CD4-positive, CD25-positive, alpha-beta regulatory T cell (primary cell): ENCODE measurements around the gene PXYLP1. TPM values are rescaled to one million over a fixed set of nuclear protein-coding genes. Genes with fewer than 3 reads are reported as not detected.

Experiments
- ATAC-seq, 2 donors: fragments of 150-1000 bp; cut with Tn5 transposase; one replicate each; pipeline ENCODE4 v1.10.0; 2021; ENCODE audit warnings: low read depth in 2 of 2, moderate number of reproducible peaks in 2 of 2, moderate library complexity in 1 of 2
- DNase-seq, 3 donors: peaks; one replicate each; pipeline versions ENCODE4 v3.0.0 to v3.0.0-alpha.2; 2012 to 2022; ENCODE audit warnings: mixed read lengths in 1 of 3
- H3K27ac ChIP-seq: one replicate; pipeline ENCODE4 v1.7.0; 2013; ENCODE audit warnings: mild to moderate bottlenecking, low read length; ENCODE audit not compliant: insufficient read depth, poor library complexity, severe bottlenecking
- H3K27me3 ChIP-seq: one replicate; pipeline ENCODE4 v1.7.0; 2013; ENCODE audit warnings: low read length; ENCODE audit not compliant: control insufficient read depth, insufficient read depth
- H3K36me3 ChIP-seq: one replicate; pipeline ENCODE4 v1.7.0; 2013; ENCODE audit warnings: mild to moderate bottlenecking, low read length, moderate library complexity; ENCODE audit not compliant: control insufficient read depth, insufficient read depth
- H3K4me1 ChIP-seq: 2 replicates; pipeline ENCODE4 v1.7.0; 2013; ENCODE audit warnings: mild to moderate bottlenecking, low read length; ENCODE audit not compliant: insufficient read depth, control insufficient read depth, poor library complexity, severe bottlenecking
- H3K4me3 ChIP-seq: one replicate; pipeline ENCODE4 v1.7.0; 2013; ENCODE audit warnings: low read depth, mild to moderate bottlenecking, low read length, moderate library complexity
- H3K9me3 ChIP-seq, 2 experiments: 1 replicate in 1 of 2; 2 replicates in 1 of 2; pipeline ENCODE4 v1.7.0; 2013; ENCODE audit warnings: low read length in 2 of 2, mild to moderate bottlenecking in 1 of 2, moderate library complexity in 1 of 2; ENCODE audit not compliant: control insufficient read depth in 2 of 2
- H3K27ac Mint-ChIP-seq, 3 donors: one replicate each; pipeline ENCODE4 v1.8.0; 2020 to 2022; ENCODE audit warnings: mild to moderate bottlenecking in 3 of 3, mixed read lengths in 3 of 3, moderate library complexity in 2 of 3
- H3K27me3 Mint-ChIP-seq: one replicate; pipeline ENCODE4 v1.8.0; 2022; ENCODE audit warnings: mild to moderate bottlenecking, mixed read lengths
- H3K36me3 Mint-ChIP-seq: one replicate; pipeline ENCODE4 v1.8.0; 2020; ENCODE audit warnings: mixed read lengths
- H3K4me1 Mint-ChIP-seq, 4 donors: one replicate each; pipeline ENCODE4 v1.8.0; 2020 to 2022; ENCODE audit warnings: mixed read lengths in 4 of 4, mild to moderate bottlenecking in 1 of 4
- H3K4me3 Mint-ChIP-seq, 4 donors: one replicate each; pipeline ENCODE4 v1.8.0; 2020 to 2022; ENCODE audit warnings: mild to moderate bottlenecking in 4 of 4, mixed read lengths in 4 of 4, moderate library complexity in 3 of 4
- H3K9me3 Mint-ChIP-seq, 7 donors: one replicate each; pipeline ENCODE4 v1.8.0; 2020 to 2022; ENCODE audit warnings: mixed read lengths in 7 of 7, mild to moderate bottlenecking in 3 of 7, moderate library complexity in 2 of 7
- polyA plus RNA-seq, 4 donors: library from polyadenylated mRNA; unstranded; fragments of 300-500 nt; fragmentation: Illumina TruSeq; gene quantifications; one replicate each; pipeline ENCODE4 v1.2.3, GENCODE V29; 2021
- total RNA-seq: library from RNA; stranded (reverse); gene quantifications from one replicate; pipeline ENCODE4 v1.2.3, GENCODE V29; 2022

PXYLP1 gene
- total and polyA plus RNA-seq, 5 donors from 2014 or later, result 3.8 to 11.3 (median 9.8) TPM

- Histone ChIP-seq H3K36me3 (no peaks in the 10 kb centered on the region), H3K9me3 (no peaks in the 10 kb centered on the region), H3K27ac (no peak overlapping the region), H3K27me3 (no peaks in the 10 kb centered on the region), H3K4me3 (no peak overlapping the region), H3K4me1 (no peaks in the 10 kb centered on the region)
- no peak overlapping the region for H3K27ac Mint-ChIP-seq
- peaks cover 0 to 6% (median 0%) of the 10 kb centered on the region in 7 donors for H3K9me3 Mint-ChIP-seq
- no peaks in the 10 kb centered on the region for H3K36me3 Mint-ChIP-seq
- peak overlapping the region in 1 of 4 donors; percentile 3 for H3K4me3 Mint-ChIP-seq
- no peaks in the 10 kb centered on the region for H3K4me1 Mint-ChIP-seq
- ATAC-seq, result no peak
- H3K27me3 Mint-ChIP-seq, result peaks cover 5% of the 10 kb centered on the region
- DNase-seq, result no peak
Observed at GRCh38 chr3:141333836-141334626, 102.4 kb downstream of the PXYLP1 start.

GRCh38 chr3:141334627-141335250, 103.1 kb downstream of the PXYLP1 start:
- H3K9me3 Mint-ChIP-seq, result peaks cover 0 to 4% (median 0%) of the 10 kb centered on the region in 7 donors
- no peaks in the 10 kb centered on the region for H3K4me1 ChIP-seq
- no peak overlapping the region for H3K4me3 ChIP-seq
- H3K27ac Mint-ChIP-seq, result no peak overlapping the region
- ATAC-seq (no peak), DNase-seq (no peak)
- no peaks in the 10 kb centered on the region for H3K36me3 Mint-ChIP-seq
- H3K27ac ChIP-seq, result no peak overlapping the region
- peak overlapping the region in 1 of 4 donors; percentile 3 for H3K4me3 Mint-ChIP-seq
- no peaks in the 10 kb centered on the region for H3K4me1 Mint-ChIP-seq
- H3K36me3 ChIP-seq, result no peaks in the 10 kb centered on the region
- peaks cover 10% of the 10 kb centered on the region for H3K27me3 Mint-ChIP-seq
- no peaks in the 10 kb centered on the region for H3K27me3 ChIP-seq
- no peaks in the 10 kb centered on the region for H3K9me3 ChIP-seq

GRCh38 chr3:141335531-141336061, 104.0 kb downstream of the PXYLP1 start:
- no peak overlapping the region for H3K27ac Mint-ChIP-seq
- no peak for ATAC-seq
- H3K27ac ChIP-seq, result no peak overlapping the region

GRCh38 chr3:141336672-141337522, 105.3 kb downstream of the PXYLP1 start:
- Mint-ChIP-seq H3K27me3 (peaks cover 16% of the 10 kb centered on the region), H3K27ac (no peak overlapping the region), H3K4me3 (no peak overlapping the region), H3K36me3 (no peaks in the 10 kb centered on the region), H3K9me3 (peaks cover 0 to 10% (median 0%) of the 10 kb centered on the region in 7 donors), H3K4me1 (peaks cover 0 to 5% (median 0%) of the 10 kb centered on the region in 4 donors)
- ATAC-seq (no peak), DNase-seq (no peak)
- Histone ChIP-seq H3K4me3 (no peak overlapping the region), H3K4me1 (no peaks in the 10 kb centered on the region), H3K36me3 (no peaks in the 10 kb centered on the region), H3K27me3 (no peaks in the 10 kb centered on the region), H3K27ac (no peak overlapping the region), H3K9me3 (no peaks in the 10 kb centered on the region)

More at GRCh38 chr3:141335531-141336061, 104.0 kb downstream of the PXYLP1 start:
- no peak for DNase-seq
- H3K36me3 ChIP-seq, result no peaks in the 10 kb centered on the region
- H3K9me3 ChIP-seq, result no peaks in the 10 kb centered on the region
- Mint-ChIP-seq H3K4me3 (no peak overlapping the region), H3K27me3 (peaks cover 11% of the 10 kb centered on the region), H3K36me3 (no peaks in the 10 kb centered on the region), H3K4me1 (peaks cover 0 to 5% (median 0%) of the 10 kb centered on the region in 4 donors), H3K9me3 (peaks cover 0 to 4% (median 0%) of the 10 kb centered on the region in 7 donors)
- no peaks in the 10 kb centered on the region for H3K27me3 ChIP-seq
- H3K4me1 ChIP-seq, result no peaks in the 10 kb centered on the region
- H3K4me3 ChIP-seq, result no peak overlapping the region

GRCh38 chr3:141337523-141337854, 105.9 kb downstream of the PXYLP1 start:
- Histone ChIP-seq H3K4me1 (no peaks in the 10 kb centered on the region), H3K27ac (no peak overlapping the region), H3K9me3 (no peaks in the 10 kb centered on the region), H3K27me3 (no peaks in the 10 kb centered on the region), H3K4me3 (no peak overlapping the region), H3K36me3 (no peaks in the 10 kb centered on the region)
- DNase-seq (no peak), ATAC-seq (no peak)
- Mint-ChIP-seq H3K4me3 (no peak overlapping the region), H3K4me1 (peaks cover 0 to 5% (median 0%) of the 10 kb centered on the region in 4 donors), H3K36me3 (no peaks in the 10 kb centered on the region), H3K27me3 (peaks cover 18% of the 10 kb centered on the region), H3K9me3 (peaks cover 0 to 10% (median 0%) of the 10 kb centered on the region in 7 donors), H3K27ac (no peak overlapping the region)

- Histone ChIP-seq H3K9me3 (no peaks in the 10 kb centered on the region), H3K27ac (no peak overlapping the region), H3K27me3 (no peaks in the 10 kb centered on the region), H3K4me1 (no peaks in the 10 kb centered on the region), H3K36me3 (no peaks in the 10 kb centered on the region), H3K4me3 (no peak overlapping the region)
- DNase-seq, result no peak
- Mint-ChIP-seq H3K36me3 (no peaks in the 10 kb centered on the region), H3K4me1 (peaks cover 0 to 5% (median 0%) of the 10 kb centered on the region in 4 donors), H3K27ac (no peak overlapping the region), H3K27me3 (peaks cover 23% of the 10 kb centered on the region), H3K4me3 (no peak overlapping the region), H3K9me3 (peaks cover 0 to 10% (median 0%) of the 10 kb centered on the region in 7 donors)
- ATAC-seq, result no peak
Observed at GRCh38 chr3:141337991-141338390, 106.4 kb downstream of the PXYLP1 start.

GRCh38 chr3:141338881-141339280, 107.3 kb downstream of the PXYLP1 start:
- DNase-seq (no peak), ATAC-seq (no peak)
- Histone ChIP-seq H3K36me3 (no peaks in the 10 kb centered on the region), H3K9me3 (no peaks in the 10 kb centered on the region), H3K4me3 (no peak overlapping the region), H3K4me1 (no peaks in the 10 kb centered on the region), H3K27ac (no peak overlapping the region), H3K27me3 (no peaks in the 10 kb centered on the region)
- peaks cover 24% of the 10 kb centered on the region for H3K27me3 Mint-ChIP-seq
- no peaks in the 10 kb centered on the region for H3K36me3 Mint-ChIP-seq
- H3K4me3 Mint-ChIP-seq, result no peak overlapping the region
- H3K27ac Mint-ChIP-seq, result no peak overlapping the region
- H3K9me3 Mint-ChIP-seq, result peaks cover 0 to 10% (median 0%) of the 10 kb centered on the region in 7 donors
- H3K4me1 Mint-ChIP-seq, result peaks cover 0 to 5% (median 0%) of the 10 kb centered on the region in 4 donors
